Sigmoid colon (tissue), 4 donors: Measurements from ENCODE around the gene HES3.

Experiments used
- EP300 ChIP-seq, 4 donors: sonication (generic); formaldehyde crosslinking; IDR thresholded peaks; one replicate each; pipeline ENCODE4 v1.6.1; 2017; ENCODE audit warnings: antibody characterized with exemption in 4 of 4
- POLR2A ChIP-seq, 2 donors: fragments of 450-650 bp; IDR thresholded peaks; one replicate each; pipeline ENCODE4 v1.6.1; 2016; ENCODE audit warnings: antibody characterized with exemption in 2 of 2, mild to moderate bottlenecking in 2 of 2, moderate library complexity in 2 of 2
- TF ChIP-seq, protein P1 (sequence below), 4 experiments: fragments of 450-650 bp in 3 of 4; fragments of 200-600 bp in 1 of 4; IDR thresholded peaks; one replicate each; pipeline ENCODE4 v1.5.1; 2016 to 2019; ENCODE audit warnings: antibody characterized with exemption in 4 of 4, mild to moderate bottlenecking in 3 of 4, moderate library complexity in 2 of 4

DNA sequence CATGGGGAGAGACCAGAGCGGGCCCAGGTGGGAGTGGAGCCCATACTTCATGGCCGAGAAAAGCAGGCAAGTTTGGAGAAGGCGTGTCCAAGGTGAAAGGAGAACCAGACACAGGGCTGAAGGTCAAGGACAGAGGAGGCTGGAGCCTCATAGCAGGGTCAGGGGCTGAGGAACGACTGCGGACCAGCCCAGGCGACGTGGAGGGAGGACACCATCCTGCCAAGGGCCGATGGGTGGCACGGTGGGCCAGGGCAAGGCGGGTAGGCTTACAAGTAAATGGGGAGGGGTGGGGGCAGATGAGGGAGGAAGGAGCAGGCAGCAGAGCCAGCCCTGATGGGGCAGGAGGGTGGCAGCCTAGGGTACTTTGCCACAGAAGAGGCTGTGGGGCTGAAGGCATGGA, 35.1 kb downstream of the HES3 start:
- no peak for TF ChIP-seq POLR2A (IDR thresholded peaks at IDR 0.05)
- no peak for TF ChIP-seq EP300 (IDR thresholded peaks at IDR 0.05)
- TF ChIP-seq, protein P1, sequence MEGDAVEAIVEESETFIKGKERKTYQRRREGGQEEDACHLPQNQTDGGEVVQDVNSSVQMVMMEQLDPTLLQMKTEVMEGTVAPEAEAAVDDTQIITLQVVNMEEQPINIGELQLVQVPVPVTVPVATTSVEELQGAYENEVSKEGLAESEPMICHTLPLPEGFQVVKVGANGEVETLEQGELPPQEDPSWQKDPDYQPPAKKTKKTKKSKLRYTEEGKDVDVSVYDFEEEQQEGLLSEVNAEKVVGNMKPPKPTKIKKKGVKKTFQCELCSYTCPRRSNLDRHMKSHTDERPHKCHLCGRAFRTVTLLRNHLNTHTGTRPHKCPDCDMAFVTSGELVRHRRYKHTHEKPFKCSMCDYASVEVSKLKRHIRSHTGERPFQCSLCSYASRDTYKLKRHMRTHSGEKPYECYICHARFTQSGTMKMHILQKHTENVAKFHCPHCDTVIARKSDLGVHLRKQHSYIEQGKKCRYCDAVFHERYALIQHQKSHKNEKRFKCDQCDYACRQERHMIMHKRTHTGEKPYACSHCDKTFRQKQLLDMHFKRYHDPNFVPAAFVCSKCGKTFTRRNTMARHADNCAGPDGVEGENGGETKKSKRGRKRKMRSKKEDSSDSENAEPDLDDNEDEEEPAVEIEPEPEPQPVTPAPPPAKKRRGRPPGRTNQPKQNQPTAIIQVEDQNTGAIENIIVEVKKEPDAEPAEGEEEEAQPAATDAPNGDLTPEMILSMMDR (IDR thresholded peaks at IDR 0.05): no peak
